Activated CD8-positive, alpha-beta memory T cell treated with anti-CD3 and anti-CD28 coated beads, Interleukin-2, amount 50 U/mL, for 48 hours (primary cell): Measurements from ENCODE around the gene NEK5.
"Not testable (repeated sequence)": the region's sequence is repeated elsewhere in the genome, so short reads cannot be mapped to it uniquely, and the experiment has no call there.

ENCODE experiments used
- DNase-seq: peaks from one replicate; pipeline ENCODE4 v3.0.0-alpha.2; 2020

NEK5 gene

GRCh38 chr13:52067237-52067636, 61.6 kb downstream of the NEK5 start:
- no peak for DNase-seq

DNA sequence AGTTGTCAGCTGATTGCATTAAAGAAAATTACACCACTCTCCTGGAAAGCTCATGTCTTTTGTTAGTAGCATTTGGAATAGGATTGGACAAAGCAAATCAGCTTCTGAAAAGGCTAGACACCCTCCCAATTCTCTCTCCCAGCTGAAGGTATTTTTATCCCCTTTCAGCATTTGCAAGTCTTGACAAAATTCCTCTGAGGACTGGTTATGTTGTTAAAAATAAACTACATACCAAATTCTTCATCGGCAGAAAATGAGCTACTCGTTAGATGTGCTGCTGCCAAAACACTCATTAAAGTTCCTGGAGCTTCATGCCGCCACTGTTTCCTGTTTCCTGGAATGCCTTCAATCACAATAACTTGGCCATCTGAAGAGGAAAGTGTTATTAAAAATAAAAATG, 67.3 kb downstream of the NEK5 start:
- no peak for DNase-seq

GRCh38 chr13:52061064-52061463, 67.8 kb downstream of the NEK5 start:
- not testable (repeated sequence) for DNase-seq

DNA sequence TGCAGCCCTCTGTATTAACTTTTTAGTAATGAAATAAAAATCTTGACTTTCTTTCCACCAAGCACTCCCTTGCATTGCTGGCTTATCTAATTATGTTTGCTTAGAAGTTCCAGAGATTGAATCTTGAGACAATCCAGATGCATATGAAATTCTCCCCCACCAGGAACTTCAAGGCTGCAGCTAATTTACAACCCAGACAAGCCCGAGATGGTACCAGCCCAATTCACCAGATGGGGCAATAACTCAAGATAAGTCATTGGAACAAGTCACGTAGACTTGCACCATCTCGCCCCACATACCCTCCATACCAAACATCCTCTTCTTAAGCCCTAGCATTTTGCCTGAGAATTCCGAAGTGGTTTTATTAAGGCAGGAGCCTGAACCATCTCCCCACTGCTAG, 75.4 kb downstream of the NEK5 start:
- DNase-seq: no peak

GRCh38 chr13:52051400-52051799, 77.5 kb downstream of the NEK5 start:
- no peak for DNase-seq

DNA sequence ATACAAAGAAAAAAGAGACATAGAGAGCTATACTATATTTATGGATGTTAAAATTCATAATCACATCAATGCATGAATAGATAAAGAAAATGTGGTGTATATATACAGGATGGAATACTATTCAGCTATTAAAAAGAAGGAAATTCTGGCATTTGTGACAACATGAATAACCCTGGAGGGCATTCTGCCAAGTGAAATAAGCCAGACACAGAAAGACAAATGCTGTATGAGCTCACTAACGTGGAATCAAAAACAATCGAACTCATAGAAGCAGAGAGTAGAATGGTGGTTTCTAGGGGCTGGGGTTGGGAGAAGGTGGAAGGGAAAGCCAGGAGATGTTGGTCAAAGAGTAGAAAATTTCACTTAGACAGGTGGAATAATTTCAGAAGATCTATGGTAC, 80.4 kb downstream of the NEK5 start:
- no peak for DNase-seq

DNA sequence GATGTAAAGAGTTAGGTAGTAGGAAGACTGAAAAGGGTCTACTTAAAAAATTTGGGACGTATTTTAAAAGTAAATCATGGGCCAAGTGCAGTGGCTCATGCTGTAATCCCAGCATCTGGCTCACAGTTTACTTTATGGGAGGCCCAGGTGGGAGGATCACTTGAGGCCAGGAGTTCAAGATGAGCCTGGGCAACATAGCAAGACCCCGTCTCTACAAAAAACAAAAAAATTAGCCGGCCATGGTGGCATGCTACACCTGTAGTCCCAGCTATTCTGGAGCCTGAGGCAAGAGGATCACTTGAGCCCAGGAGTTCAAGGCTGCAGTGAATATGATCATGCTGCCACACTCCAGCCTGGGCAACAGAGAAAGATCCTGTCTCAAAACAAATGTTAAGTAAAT, 81.4 kb downstream of the NEK5 start:
- no peak for DNase-seq

- no peak for DNase-seq
These were observed 85.2 kb downstream of the NEK5 start for GRCh38 chr13:52043675-52044074.

GRCh38 chr13:52036037-52036436, 92.8 kb downstream of the NEK5 start:
- DNase-seq: no peak

DNA sequence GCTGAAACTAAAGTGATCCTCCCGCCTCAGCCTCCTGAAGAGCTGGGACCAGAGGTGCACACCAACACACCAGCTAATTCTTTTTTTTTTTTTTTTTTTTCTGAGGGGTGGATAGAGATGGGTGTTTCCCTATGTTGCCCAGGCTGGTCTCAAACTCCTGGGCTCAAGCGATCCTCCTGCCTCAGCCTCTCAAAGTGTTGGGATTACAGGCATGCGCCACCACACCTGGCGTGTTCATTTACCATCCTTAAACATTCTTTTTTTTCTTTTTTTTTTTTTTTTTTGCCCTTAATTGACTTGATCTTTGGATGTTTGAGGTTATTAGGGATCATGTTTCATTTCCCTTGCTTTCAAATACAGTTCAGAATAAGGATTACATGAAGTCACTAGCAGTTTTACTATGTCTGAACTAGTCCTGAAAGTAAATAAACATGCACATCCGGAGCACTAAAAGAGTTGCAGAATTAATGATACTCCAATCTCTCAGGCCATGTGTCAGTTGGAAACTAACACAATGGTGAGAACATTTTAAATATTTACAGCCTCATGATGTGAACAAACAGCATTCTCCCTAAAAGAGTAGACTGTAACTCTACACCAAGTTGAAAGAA, 94.2 kb downstream of the NEK5 start:
- DNase-seq: no peak

GRCh38 chr13:52033039-52033438, 95.8 kb downstream of the NEK5 start:
- DNase-seq: no peak

- not testable (repeated sequence) for DNase-seq
These were observed 98.5 kb downstream of the NEK5 start for GRCh38 chr13:52030401-52030800.

DNA sequence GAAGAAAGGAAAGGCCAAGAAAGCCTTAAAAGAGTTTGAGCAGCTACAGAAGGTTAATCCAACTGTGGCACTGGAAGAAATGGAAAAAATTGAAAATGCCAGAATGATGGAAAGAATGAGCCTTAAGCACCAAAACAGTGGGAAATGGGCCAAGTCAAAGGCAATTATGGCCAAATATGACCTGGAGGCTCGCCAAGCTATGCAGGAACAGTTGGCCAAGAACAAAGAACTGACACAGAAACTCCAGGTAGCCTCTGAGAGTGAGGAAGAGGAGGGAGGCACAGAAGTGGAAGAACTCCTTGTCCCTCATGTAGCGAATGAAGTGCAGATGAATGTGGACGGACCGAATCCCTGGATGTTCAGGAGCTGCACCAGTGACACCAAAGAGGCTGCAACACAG, 99.3 kb downstream of the NEK5 start:
- no peak for DNase-seq

GRCh38 chr13:52027832-52028231, 101.0 kb downstream of the NEK5 start:
- no peak for DNase-seq

GRCh38 chr13:52026246-52026626, 102.6 kb downstream of the NEK5 start:
- no peak for DNase-seq

DNA sequence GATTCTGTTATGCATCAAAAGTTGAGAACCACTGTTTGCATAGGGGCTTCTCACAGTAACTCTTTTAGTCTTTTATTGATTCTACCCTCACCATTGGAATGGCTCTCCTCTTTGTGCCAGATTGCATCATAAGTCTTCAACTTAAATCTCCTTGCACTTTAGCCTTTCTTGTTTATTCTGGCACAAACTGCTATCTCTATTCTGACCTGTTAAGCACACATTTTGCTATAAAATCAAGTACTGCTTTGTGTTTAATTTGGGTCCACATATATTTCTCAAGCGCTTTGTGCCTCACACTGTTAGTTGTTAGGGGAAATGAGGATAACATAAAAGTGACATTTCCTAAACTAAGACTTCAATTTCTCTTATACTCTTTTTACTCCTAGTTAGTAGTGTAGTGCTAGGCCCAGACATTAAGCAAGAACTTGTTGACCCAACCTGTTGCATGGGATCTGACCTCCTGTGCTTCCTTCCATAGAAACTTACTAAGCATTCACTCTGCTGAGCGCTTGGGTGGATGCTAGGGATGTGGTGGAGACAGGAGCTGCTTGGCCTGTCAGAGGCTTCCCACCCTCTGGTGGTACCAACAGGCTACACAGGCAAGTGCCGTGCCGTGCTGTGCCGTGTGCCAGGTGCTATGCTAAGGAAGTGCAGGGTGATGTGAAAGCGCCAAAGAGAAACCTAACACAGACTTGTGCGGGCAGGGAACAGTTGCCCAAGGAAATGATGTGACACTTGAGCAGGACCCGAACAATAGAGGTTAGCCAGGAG, 103.2 kb downstream of the NEK5 start:
- no peak for DNase-seq

DNA sequence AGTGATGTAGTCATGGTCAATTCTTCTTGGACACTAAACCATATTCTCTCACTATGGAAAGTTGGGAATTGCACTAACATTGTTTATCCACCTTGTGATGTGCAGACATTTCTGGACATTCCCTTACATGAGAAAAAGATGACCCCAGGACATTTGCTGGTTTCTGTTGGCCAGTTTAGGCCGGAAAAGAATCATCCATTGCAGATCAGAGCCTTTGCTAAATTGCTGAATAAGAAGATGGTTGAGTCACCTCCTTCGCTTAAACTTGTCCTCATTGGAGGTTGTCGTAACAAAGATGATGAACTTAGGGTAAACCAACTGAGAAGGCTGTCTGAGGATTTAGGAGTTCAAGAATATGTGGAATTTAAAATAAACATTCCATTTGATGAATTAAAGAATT, 104.4 kb downstream of the NEK5 start, which contains the start of gene UTP14C:
Gene UTP14C, plus strand, starts transcription at position 211 of the 400 bp plus-strand sequence. CDS start 4,114 bp downstream, outside the sequence.
- no peak for DNase-seq

- DNase-seq: no peak
These were observed 106.5 kb downstream of the NEK5 start for GRCh38 chr13:52022356-52022755.

DNA sequence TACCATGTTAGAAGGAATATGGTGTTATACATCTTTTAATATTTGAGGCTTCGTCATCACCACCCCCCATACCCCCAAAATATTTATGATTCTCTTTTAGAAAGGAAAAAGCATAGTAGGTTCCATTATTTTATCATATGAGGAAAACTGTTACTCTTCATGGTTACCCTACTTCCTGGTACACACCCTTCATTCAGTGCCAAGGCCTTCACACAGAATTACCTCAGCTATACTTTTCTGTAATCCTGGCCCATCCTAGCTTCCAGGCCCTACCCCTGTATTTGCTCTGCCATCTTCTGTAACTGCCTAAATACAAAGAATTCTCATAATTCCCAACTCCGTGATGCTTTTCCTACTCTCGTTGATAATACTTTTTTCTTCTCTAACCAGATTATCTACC, 108.7 kb downstream of the NEK5 start:
- DNase-seq: no peak

GRCh38 chr13:52016296-52016695, 112.6 kb downstream of the NEK5 start:
- DNase-seq: no peak

DNA sequence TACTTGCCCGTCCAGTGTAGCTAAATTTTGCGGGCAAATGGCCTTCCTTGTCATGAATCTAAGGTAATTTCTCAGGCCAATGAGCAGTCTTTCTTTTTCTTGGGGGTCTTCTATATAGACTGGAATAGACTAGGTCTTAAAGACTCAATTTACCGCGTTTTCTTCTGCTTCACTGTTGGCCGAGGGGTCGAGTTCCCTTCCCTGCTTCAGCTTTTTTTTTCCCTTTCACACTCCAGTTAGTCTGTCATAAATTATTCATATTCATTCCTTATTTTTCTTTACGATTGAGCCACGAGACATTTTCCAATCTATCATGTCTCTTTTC, 116.4 kb downstream of the NEK5 start:
- no peak for DNase-seq

DNA sequence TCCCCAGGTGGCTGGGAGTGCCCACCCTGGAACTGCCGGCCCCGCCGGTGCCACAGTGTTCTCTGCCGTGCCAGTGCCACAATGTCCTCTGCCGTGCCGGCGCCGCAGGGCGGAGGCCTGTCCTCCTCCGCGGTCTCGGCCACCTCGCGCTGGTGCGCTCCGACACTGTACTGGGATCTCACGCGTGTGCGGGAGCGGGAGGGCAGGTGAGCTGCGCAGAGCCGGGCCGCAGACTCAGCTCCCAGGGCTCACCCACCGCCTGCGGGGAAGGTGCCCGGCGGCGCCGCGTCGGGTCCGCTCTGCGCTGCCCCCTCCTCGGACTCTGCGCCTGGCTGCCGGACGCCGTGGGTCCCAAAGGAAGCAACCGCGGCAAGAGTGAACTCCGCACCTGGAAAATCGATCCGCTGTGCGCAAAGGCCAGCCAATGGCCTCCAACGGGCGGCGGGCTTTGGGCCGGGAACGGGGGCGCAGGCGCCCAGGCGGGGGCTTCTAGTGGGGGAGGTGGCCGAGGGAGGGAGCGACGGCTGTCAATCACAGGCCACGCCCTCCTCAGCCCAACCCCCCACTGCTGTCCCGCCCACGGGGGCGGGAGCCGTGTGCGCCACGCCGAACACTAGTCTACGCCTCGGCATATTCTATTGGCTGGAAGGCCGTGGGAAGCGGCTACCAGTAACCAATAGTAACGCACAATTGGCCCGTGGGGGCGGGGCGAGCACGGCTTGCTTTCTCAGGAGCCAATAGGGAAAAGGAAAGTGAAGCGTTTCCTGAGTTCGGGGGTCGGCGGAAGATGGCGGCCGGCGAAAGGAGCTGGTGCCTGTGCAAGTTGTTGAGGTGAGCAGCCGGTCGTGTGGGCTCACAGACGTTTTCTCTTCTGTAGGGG, 117.0 kb downstream of the NEK5 start, which contains the start of gene ALG11:
Gene ALG11, plus strand, starts transcription at position 767 of the 880 bp plus-strand sequence. Its CDS starts 21 bp downstream, at position 788.
- DNase-seq: peak; percentile 100

- peak; percentile 56 for DNase-seq
These were observed 117.8 kb downstream of the NEK5 start, which contains the start of gene ATP7B for GRCh38 chr13:52010890-52011631. TSS of gene ATP7B (minus strand) at chr13:52011450. CDS start at chr13:52011337, 113 bp downstream.
